ENCODE data around the gene METTL4. TPM values are rescaled to one million over a fixed set of nuclear protein-coding genes. Genes with fewer than 3 reads are reported as not detected.
A peak's percentile ranks its signal among the peaks of the same experiment; 100 is the strongest.

Gene METTL4
- total and polyA plus RNA-seq, 9 of the 15 experiments (the other 6 are each of a cell fraction or from before 2014, with no cell fraction given) = 7.9 to 32.8 (median 22.1) TPM

DNA sequence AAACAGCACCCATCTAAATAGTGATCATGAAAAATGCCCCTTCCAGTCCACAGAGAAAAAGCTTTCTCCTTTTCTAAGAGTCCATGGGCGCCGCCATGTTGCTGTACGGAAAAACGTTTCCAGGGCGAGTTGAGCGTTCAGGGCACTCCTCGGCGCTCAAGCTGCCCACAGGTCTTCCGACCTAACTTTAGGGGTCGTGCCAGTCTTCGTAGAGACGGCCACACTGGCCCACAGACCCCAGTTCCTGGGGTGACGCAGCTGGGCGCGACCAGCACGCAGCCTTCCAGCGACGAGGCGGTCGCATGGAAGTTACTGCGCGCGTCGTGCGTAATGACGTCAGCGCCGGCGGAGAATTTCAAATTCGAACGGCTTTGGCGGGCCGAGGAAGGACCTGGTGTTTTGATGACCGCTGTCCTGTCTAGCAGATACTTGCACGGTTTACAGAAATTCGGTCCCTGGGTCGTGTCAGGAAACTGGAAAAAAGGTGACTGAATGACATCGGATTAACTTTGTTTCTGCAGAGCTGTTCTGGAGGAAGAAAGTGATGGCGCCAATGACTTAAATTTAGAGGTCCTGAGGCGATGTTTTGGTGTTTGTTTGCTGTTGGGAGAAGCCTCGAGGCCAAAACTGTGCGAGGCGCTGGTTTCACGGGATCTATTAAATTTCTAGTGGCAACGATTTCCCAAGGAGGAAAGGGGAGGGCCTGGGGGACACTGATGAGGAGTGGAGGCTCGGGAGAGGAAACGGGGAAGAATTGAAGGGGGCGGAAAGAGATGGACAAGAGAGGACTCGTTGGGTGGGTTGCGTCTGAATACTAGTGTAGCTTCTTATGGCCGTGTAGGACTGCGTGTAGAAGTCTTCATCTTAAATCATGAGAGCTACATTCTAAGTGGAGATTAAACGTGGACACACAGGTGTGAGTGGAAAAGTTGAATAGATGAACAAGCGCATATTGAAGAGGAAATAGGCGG, at the start of gene METTL4, which contains the start of gene NDC80 (continued):
- TF ChIP-seq, protein P1, sequence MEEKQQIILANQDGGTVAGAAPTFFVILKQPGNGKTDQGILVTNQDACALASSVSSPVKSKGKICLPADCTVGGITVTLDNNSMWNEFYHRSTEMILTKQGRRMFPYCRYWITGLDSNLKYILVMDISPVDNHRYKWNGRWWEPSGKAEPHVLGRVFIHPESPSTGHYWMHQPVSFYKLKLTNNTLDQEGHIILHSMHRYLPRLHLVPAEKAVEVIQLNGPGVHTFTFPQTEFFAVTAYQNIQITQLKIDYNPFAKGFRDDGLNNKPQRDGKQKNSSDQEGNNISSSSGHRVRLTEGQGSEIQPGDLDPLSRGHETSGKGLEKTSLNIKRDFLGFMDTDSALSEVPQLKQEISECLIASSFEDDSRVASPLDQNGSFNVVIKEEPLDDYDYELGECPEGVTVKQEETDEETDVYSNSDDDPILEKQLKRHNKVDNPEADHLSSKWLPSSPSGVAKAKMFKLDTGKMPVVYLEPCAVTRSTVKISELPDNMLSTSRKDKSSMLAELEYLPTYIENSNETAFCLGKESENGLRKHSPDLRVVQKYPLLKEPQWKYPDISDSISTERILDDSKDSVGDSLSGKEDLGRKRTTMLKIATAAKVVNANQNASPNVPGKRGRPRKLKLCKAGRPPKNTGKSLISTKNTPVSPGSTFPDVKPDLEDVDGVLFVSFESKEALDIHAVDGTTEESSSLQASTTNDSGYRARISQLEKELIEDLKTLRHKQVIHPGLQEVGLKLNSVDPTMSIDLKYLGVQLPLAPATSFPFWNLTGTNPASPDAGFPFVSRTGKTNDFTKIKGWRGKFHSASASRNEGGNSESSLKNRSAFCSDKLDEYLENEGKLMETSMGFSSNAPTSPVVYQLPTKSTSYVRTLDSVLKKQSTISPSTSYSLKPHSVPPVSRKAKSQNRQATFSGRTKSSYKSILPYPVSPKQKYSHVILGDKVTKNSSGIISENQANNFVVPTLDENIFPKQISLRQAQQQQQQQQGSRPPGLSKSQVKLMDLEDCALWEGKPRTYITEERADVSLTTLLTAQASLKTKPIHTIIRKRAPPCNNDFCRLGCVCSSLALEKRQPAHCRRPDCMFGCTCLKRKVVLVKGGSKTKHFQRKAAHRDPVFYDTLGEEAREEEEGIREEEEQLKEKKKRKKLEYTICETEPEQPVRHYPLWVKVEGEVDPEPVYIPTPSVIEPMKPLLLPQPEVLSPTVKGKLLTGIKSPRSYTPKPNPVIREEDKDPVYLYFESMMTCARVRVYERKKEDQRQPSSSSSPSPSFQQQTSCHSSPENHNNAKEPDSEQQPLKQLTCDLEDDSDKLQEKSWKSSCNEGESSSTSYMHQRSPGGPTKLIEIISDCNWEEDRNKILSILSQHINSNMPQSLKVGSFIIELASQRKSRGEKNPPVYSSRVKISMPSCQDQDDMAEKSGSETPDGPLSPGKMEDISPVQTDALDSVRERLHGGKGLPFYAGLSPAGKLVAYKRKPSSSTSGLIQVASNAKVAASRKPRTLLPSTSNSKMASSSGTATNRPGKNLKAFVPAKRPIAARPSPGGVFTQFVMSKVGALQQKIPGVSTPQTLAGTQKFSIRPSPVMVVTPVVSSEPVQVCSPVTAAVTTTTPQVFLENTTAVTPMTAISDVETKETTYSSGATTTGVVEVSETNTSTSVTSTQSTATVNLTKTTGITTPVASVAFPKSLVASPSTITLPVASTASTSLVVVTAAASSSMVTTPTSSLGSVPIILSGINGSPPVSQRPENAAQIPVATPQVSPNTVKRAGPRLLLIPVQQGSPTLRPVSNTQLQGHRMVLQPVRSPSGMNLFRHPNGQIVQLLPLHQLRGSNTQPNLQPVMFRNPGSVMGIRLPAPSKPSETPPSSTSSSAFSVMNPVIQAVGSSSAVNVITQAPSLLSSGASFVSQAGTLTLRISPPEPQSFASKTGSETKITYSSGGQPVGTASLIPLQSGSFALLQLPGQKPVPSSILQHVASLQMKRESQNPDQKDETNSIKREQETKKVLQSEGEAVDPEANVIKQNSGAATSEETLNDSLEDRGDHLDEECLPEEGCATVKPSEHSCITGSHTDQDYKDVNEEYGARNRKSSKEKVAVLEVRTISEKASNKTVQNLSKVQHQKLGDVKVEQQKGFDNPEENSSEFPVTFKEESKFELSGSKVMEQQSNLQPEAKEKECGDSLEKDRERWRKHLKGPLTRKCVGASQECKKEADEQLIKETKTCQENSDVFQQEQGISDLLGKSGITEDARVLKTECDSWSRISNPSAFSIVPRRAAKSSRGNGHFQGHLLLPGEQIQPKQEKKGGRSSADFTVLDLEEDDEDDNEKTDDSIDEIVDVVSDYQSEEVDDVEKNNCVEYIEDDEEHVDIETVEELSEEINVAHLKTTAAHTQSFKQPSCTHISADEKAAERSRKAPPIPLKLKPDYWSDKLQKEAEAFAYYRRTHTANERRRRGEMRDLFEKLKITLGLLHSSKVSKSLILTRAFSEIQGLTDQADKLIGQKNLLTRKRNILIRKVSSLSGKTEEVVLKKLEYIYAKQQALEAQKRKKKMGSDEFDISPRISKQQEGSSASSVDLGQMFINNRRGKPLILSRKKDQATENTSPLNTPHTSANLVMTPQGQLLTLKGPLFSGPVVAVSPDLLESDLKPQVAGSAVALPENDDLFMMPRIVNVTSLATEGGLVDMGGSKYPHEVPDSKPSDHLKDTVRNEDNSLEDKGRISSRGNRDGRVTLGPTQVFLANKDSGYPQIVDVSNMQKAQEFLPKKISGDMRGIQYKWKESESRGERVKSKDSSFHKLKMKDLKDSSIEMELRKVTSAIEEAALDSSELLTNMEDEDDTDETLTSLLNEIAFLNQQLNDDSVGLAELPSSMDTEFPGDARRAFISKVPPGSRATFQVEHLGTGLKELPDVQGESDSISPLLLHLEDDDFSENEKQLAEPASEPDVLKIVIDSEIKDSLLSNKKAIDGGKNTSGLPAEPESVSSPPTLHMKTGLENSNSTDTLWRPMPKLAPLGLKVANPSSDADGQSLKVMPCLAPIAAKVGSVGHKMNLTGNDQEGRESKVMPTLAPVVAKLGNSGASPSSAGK (IDR thresholded peaks at IDR 0.05) = peak; percentile 91
- TF ChIP-seq FOXM1 (IDR thresholded peaks at IDR 0.05; ENCODE audit: low read depth) = peak; percentile 99
- peak; percentile 83 for TF ChIP-seq FOXM1 (CRISPR knock-in tag; IDR thresholded peaks at IDR 0.05; ENCODE audit: low read depth)
- peak; percentile 83 for TF ChIP-seq ZNF589 (CRISPR knock-in tag; IDR thresholded peaks at IDR 0.05; ENCODE audit: low read depth)
- no peak for TF ChIP-seq CBFB (CRISPR knock-in tag; IDR thresholded peaks at IDR 0.05)
- TF ChIP-seq MEF2D (tag; conservative IDR thresholded peaks at IDR 0.05; ENCODE audit: low read depth) = 0 out of 2 replicates have a peak, but pooled peaks have one; percentile 37
- TF ChIP-seq CC2D1A (IDR thresholded peaks at IDR 0.05) = peak; percentile 97
- no peak for TF ChIP-seq ZNF224 (CRISPR knock-in tag; IDR thresholded peaks at IDR 0.05)
- TF ChIP-seq, protein P2, sequence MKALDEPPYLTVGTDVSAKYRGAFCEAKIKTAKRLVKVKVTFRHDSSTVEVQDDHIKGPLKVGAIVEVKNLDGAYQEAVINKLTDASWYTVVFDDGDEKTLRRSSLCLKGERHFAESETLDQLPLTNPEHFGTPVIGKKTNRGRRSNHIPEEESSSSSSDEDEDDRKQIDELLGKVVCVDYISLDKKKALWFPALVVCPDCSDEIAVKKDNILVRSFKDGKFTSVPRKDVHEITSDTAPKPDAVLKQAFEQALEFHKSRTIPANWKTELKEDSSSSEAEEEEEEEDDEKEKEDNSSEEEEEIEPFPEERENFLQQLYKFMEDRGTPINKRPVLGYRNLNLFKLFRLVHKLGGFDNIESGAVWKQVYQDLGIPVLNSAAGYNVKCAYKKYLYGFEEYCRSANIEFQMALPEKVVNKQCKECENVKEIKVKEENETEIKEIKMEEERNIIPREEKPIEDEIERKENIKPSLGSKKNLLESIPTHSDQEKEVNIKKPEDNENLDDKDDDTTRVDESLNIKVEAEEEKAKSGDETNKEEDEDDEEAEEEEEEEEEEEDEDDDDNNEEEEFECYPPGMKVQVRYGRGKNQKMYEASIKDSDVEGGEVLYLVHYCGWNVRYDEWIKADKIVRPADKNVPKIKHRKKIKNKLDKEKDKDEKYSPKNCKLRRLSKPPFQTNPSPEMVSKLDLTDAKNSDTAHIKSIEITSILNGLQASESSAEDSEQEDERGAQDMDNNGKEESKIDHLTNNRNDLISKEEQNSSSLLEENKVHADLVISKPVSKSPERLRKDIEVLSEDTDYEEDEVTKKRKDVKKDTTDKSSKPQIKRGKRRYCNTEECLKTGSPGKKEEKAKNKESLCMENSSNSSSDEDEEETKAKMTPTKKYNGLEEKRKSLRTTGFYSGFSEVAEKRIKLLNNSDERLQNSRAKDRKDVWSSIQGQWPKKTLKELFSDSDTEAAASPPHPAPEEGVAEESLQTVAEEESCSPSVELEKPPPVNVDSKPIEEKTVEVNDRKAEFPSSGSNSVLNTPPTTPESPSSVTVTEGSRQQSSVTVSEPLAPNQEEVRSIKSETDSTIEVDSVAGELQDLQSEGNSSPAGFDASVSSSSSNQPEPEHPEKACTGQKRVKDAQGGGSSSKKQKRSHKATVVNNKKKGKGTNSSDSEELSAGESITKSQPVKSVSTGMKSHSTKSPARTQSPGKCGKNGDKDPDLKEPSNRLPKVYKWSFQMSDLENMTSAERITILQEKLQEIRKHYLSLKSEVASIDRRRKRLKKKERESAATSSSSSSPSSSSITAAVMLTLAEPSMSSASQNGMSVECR (CRISPR knock-in tag; IDR thresholded peaks at IDR 0.05) = peak; percentile 88
- TF ChIP-seq FUS (optimal IDR thresholded peaks at IDR 0.05; ENCODE audit: low read depth, low read length) = no peak

Data from K562 (cell line).